Measurements from ENCODE around the gene ACSM2B.
"Not testable (repeated sequence)": the region's sequence is repeated elsewhere in the genome, so short reads cannot be mapped to it uniquely, and the experiment has no call there.

The ACSM2B gene

DNA sequence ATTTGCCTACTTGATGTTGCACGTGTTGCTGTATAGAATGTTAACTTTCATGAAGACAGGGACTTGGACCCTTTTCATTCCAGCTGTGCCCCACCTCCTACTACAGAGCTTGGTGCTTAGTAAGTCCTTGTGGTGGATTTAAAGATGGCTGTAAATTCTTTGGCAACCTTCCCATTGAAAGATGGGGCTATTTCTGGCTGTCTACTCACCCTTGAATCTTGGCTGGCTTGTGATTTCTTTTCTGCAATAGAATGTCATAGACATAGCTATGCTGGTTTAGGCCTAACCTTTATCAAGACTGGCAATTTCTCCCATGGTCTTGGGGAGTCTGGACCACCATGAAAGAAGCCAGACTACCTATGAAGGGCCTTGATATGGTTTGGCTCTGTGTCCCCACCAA lies 65.8 kb downstream of the ACSM2B start:
- Histone ChIP-seq H2AFZ (ENCODE audit: low read depth, low read length) (no peak overlapping the region), H3K36me3 (replicated peaks; ENCODE audit: low read depth, low read length) (no peaks in the 10 kb centered on the region), H3K27me3 (ENCODE audit: low read depth, low read length) (peaks cover 16% of the 10 kb centered on the region), H3K27ac (ENCODE audit: low read length) (no peak overlapping the region), H3K4me1 (ENCODE audit: low read length) (no peaks in the 10 kb centered on the region), H3K4me2 (ENCODE audit: low read length) (no peak overlapping the region), H3K79me2 (ENCODE audit: low read length) (no peaks in the 10 kb centered on the region), H4K20me1 (ENCODE audit: insufficient read depth, low read length) (no peaks in the 10 kb centered on the region), H3K4me3 (ENCODE audit: low read length) (no peak overlapping the region), H3K9me3 (ENCODE audit: insufficient read depth, low read length) (peaks cover 5% of the 10 kb centered on the region; the same call in 1 of the 2 replicates), H3K9ac (ENCODE audit: low read length) (no peak overlapping the region)
- no peak for TF ChIP-seq EZH2phosphoT487 (IDR thresholded peaks at IDR 0.05; ENCODE audit: low read depth)
- TF ChIP-seq, protein P1, sequence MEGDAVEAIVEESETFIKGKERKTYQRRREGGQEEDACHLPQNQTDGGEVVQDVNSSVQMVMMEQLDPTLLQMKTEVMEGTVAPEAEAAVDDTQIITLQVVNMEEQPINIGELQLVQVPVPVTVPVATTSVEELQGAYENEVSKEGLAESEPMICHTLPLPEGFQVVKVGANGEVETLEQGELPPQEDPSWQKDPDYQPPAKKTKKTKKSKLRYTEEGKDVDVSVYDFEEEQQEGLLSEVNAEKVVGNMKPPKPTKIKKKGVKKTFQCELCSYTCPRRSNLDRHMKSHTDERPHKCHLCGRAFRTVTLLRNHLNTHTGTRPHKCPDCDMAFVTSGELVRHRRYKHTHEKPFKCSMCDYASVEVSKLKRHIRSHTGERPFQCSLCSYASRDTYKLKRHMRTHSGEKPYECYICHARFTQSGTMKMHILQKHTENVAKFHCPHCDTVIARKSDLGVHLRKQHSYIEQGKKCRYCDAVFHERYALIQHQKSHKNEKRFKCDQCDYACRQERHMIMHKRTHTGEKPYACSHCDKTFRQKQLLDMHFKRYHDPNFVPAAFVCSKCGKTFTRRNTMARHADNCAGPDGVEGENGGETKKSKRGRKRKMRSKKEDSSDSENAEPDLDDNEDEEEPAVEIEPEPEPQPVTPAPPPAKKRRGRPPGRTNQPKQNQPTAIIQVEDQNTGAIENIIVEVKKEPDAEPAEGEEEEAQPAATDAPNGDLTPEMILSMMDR (IDR thresholded peaks at IDR 0.05; ENCODE audit: low read depth, low read length) = no peak

DNA sequence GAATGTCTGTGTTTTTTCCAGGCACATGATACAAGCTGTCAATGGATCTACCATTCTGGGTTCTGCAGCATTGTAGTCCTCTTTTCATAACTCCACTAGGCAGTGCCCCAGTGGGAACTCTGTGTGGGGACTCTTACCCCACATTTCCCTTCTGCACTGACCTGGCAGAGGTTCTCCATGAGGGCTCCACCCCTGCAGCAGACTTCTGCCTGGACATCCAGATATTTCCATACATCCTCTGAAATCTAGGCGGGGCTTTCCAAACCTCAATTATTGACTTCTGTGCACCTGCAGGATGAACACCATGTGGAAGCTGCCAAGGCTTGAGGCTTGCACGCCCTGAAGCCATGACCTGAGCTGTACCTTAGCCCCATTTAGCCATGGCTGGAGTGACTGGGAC lies 68.9 kb downstream of the ACSM2B start:
- no peak overlapping the region for H3K27ac ChIP-seq (ENCODE audit: low read length)
- H3K79me2 ChIP-seq (ENCODE audit: low read length) = no peaks in the 10 kb centered on the region
- H3K4me2 ChIP-seq (ENCODE audit: low read length) = no peak overlapping the region
- no peak overlapping the region for H3K4me3 ChIP-seq (ENCODE audit: low read length)
- H2AFZ ChIP-seq (ENCODE audit: low read depth, low read length) = no peak overlapping the region
- TF ChIP-seq, protein P1 (IDR thresholded peaks at IDR 0.05; ENCODE audit: low read depth, low read length) = no peak
- TF ChIP-seq EZH2phosphoT487 (IDR thresholded peaks at IDR 0.05; ENCODE audit: low read depth) = no peak
- H3K4me1 ChIP-seq (ENCODE audit: low read length) = no peaks in the 10 kb centered on the region
- no peaks in the 10 kb centered on the region for H4K20me1 ChIP-seq (ENCODE audit: insufficient read depth, low read length)
- no peaks in the 10 kb centered on the region for H3K36me3 ChIP-seq (replicated peaks; ENCODE audit: low read depth, low read length)
- peaks cover 5% of the 10 kb centered on the region; the same call in 1 of the 2 replicates for H3K9me3 ChIP-seq (ENCODE audit: insufficient read depth, low read length)
- no peak overlapping the region for H3K9ac ChIP-seq (ENCODE audit: low read length)
- no peaks in the 10 kb centered on the region; the same call in 1 of the 2 replicates for H3K27me3 ChIP-seq (ENCODE audit: low read depth, low read length)

DNA sequence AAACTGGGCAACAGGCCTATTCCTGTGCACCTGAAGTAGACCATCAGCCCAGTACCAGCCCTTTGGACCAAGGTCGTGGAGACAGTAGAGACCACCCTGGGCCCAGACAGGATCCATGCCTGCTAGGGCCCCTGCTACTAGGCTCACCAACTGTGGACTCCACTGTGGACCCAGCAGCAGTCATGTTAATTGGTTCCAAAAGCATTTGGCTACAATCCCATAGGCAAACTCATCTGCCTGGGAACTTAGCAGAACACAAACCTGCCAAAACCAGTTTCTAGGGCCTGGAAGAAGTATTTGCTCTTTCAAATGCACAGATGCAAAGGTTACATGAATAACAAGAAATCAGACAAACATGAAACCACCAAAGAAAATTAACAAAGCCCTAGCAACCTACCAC lies 71.7 kb downstream of the ACSM2B start:
- Histone ChIP-seq H3K27ac (ENCODE audit: low read length) (no peak overlapping the region), H3K4me3 (ENCODE audit: low read length) (no peak overlapping the region), H3K27me3 (ENCODE audit: low read depth, low read length) (no peaks in the 10 kb centered on the region), H3K4me2 (ENCODE audit: low read length) (no peak overlapping the region), H3K9ac (ENCODE audit: low read length) (no peak overlapping the region), H3K4me1 (ENCODE audit: low read length) (no peaks in the 10 kb centered on the region), H3K36me3 (replicated peaks; ENCODE audit: low read depth, low read length) (no peaks in the 10 kb centered on the region), H3K79me2 (ENCODE audit: low read length) (no peaks in the 10 kb centered on the region), H3K9me3 (ENCODE audit: insufficient read depth, low read length) (peaks cover 5% of the 10 kb centered on the region; the same call in 1 of the 2 replicates), H2AFZ (ENCODE audit: low read depth, low read length) (no peak overlapping the region), H4K20me1 (ENCODE audit: insufficient read depth, low read length) (no peaks in the 10 kb centered on the region)
- TF ChIP-seq, protein P1 (IDR thresholded peaks at IDR 0.05; ENCODE audit: low read depth, low read length) = no peak
- TF ChIP-seq EZH2phosphoT487 (IDR thresholded peaks at IDR 0.05; ENCODE audit: low read depth) = no peak

DNA sequence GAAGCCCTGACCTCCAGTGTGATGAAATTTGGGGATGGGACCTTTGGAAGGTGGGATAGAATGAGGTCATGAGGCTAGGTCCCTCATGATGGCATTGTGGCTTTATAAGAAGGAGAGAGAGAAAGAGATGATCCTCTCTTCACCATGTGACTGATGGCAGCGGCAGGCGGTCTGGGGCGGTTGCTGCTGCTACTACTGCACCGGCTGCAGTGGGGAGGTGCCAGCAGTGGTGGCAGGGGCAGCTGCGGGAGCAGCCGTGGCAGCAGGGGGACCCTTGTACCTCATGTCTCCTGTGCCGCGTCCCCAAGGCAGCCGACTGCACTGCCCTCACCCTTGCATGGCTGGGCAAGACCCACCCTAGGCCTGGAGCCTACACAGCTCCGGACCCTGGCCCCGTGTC lies 84.7 kb downstream of the ACSM2B start:
- H4K20me1 ChIP-seq (ENCODE audit: insufficient read depth, low read length); H3K36me3 ChIP-seq (replicated peaks; ENCODE audit: low read depth, low read length); H3K4me3 ChIP-seq (ENCODE audit: low read length); H3K9me3 ChIP-seq (ENCODE audit: insufficient read depth, low read length); H3K27me3 ChIP-seq (ENCODE audit: low read depth, low read length); H3K27ac ChIP-seq (ENCODE audit: low read length); H3K9ac ChIP-seq (ENCODE audit: low read length); H3K4me2 ChIP-seq (ENCODE audit: low read length); H2AFZ ChIP-seq (ENCODE audit: low read depth, low read length); H3K79me2 ChIP-seq (ENCODE audit: low read length); H3K4me1 ChIP-seq (ENCODE audit: low read length): not testable (repeated sequence)

DNA sequence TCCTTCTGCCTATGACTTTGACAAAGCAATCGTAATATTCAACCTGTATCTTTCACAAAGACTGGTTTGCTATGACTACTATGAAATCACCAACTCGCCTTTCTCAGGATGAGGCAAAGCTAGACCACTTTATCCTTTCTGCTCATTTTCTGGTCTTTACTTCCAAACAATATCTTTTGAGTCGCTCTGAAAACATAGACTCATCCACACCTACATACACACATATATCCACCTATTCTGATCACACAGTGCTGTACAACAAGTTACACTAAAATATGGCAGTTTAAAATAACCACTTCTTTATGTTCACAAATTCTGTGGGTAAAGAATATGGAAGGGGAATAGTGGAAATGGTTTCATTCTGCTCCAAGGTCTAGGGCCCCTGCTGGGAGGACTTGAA lies 85.2 kb downstream of the ACSM2B start:
- H3K36me3 ChIP-seq (replicated peaks; ENCODE audit: low read depth, low read length); H2AFZ ChIP-seq (ENCODE audit: low read depth, low read length); H3K27me3 ChIP-seq (ENCODE audit: low read depth, low read length); H4K20me1 ChIP-seq (ENCODE audit: insufficient read depth, low read length); H3K27ac ChIP-seq (ENCODE audit: low read length); H3K79me2 ChIP-seq (ENCODE audit: low read length); H3K9me3 ChIP-seq (ENCODE audit: insufficient read depth, low read length); H3K4me1 ChIP-seq (ENCODE audit: low read length); H3K9ac ChIP-seq (ENCODE audit: low read length); H3K4me2 ChIP-seq (ENCODE audit: low read length); H3K4me3 ChIP-seq (ENCODE audit: low read length): not testable (repeated sequence)
